HG02678 (cell line): ENCODE measurements around the gene LCK.
"Not testable (repeated sequence)": the region's sequence is repeated elsewhere in the genome, so short reads cannot be mapped to it uniquely, and the experiment has no call there.

ENCODE experiments used
- ATAC-seq: cut with Tn5 transposase; IDR thresholded peaks from one replicate; pipeline ENCODE4 v1.9.1; 2021; ENCODE audit warnings: mild to moderate bottlenecking, moderate library complexity; ENCODE audit not compliant: unreplicated experiment

The LCK gene

GRCh38 chr1:32239337-32239736, 11.7 kb upstream of the LCK start:
- no peak for ATAC-seq

DNA sequence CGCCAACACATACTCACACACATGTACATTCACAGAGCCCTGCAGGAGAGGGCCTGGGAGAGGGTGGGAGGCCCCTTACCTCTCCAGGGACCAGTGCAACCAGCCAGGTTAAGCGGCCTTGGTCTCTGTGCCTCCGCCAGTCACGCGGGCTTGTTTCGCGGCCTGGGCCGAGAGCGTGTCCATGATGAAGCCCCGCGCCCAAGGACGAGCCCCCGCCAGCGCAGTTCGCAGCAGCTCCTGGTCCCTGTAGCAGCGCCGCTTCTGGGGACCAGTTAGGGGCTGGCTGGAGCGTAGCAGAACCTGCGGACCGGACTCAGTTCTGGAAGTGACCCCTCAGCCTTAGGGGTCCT, 11.3 kb upstream of the LCK start:
- no peak for ATAC-seq

- ATAC-seq, result peak; percentile 34
Measured at GRCh38 chr1:32240140-32240951, 10.7 kb upstream of the LCK start.

- peak; percentile 49 for ATAC-seq
Measured at GRCh38 chr1:32241001-32241763, 9.9 kb upstream of the LCK start.

DNA sequence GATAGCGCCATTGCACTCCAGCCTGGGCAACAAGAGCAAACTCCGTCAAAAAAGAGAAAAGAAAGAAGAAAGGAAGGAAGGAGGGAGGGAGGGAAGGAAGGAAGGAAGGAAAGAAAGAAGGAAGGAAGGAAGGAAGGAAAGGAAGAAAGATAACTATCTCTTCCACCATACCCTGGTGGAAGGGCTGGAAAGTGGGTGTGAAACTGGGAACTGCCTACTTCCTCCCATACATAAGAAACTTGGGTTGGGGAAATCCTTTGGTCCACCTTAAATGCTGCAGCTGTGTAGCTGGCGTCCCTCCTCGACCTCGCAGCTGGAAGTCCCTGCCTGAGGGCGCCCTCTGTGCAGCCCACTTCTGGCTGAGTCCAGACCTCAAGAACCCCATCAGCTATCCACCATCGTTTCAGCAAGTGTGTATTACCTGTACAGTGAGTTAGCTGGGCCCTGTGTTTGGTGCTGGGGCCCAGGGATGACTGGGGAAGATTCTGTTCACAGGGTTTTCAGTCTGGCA, 8.7 kb upstream of the LCK start:
- no peak for ATAC-seq

- ATAC-seq, result no peak
Measured at GRCh38 chr1:32246888-32247273, 4.2 kb upstream of the LCK start, which contains the start of gene FAM167B. Gene FAM167B, plus strand, starts transcription at chr1:32247222. Its CDS starts 200 bp downstream, at chr1:32247422.

- ATAC-seq, result no peak
Measured at GRCh38 chr1:32247452-32247851, 3.6 kb upstream of the LCK start.

DNA sequence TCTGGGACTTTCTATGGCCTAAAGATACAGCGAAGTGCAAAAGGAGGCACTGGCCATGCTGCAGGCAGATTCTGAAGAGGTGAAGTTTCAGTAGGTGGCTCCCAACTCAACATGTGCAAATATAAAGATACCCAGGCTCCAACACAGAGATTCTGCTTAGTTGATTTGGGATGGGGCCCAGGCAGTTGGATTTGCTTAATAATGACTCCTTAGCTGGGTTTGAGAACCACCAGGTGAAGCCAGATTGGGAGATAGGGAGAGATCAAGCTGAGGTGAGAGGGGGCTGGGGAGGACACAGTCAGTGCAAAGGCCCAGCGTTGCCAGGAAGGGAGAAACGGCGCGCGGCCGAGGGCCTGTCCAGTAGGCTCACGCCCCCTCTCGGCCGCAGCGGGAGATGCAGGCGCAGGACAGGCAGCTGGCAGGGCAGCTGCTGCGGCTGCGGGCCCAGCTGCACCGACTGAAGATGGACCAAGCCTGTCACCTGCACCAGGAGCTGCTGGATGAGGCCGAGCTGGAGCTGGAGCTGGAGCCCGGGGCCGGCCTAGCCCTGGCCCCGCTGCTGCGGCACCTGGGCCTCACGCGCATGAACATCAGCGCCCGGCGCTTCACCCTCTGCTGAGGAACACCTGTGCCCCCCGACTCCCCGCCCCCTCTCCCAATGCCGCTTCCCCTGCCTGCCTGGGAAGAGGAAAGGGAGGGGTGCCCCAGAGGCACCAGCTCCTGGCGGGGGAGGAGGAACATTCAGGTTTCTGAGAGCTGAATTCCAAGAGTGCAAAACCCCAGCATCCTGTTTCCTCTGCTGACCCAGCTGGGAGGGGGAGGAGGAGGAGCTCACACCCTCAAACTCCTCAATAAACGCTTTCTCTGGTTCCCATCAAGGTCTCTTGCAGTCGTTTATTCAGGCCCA, 2.8 kb upstream of the LCK start:
- no peak for ATAC-seq

GRCh38 chr1:32249831-32250525, 1.1 kb upstream of the LCK start:
- peak; percentile 62 for ATAC-seq

DNA sequence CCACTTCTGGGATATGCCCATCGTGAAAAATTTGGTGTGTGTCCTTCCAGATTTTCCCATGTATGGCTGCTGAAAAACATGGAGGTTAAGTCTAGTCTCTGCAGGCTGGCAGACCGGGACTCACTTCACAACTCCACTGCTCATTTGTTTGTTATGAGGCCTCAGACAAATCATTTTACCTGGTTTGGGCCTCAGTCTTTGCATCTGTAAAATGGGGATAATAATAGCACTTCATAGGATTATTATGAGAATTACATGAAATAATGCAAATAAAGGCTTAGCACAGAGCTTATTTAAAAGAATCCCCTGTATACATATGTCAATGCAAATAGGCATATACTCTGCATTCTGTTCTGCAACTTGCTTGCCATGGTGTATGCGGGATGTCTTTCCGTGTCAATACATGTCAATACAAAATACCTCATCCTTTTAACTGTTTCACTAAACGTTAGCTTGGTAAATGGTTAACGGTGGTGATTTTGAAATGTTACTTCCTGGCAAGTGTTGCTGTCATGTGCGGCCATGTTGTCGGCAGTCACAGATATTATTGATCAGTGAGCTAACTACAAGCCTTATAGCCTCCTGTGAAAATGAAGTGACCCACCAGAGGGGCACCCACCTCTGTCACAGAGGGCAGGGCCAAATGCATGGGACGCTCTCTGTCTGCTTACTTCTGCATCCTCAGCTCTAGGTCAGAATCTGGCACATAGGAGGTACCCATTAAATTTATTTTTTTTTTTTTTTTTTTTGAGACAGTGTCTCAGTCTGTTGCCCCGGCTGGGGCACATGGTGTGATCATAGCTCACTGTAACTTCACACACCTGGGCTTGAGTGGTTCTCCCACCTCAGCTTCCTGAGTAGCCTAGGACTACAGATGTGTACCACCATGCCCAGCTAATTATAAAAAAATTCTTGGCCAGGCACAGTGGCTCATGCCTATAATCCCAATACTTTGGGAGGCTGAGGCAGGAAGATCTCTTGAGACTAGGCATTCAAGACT, 4.3 kb downstream of the LCK start:
- no peak for ATAC-seq

DNA sequence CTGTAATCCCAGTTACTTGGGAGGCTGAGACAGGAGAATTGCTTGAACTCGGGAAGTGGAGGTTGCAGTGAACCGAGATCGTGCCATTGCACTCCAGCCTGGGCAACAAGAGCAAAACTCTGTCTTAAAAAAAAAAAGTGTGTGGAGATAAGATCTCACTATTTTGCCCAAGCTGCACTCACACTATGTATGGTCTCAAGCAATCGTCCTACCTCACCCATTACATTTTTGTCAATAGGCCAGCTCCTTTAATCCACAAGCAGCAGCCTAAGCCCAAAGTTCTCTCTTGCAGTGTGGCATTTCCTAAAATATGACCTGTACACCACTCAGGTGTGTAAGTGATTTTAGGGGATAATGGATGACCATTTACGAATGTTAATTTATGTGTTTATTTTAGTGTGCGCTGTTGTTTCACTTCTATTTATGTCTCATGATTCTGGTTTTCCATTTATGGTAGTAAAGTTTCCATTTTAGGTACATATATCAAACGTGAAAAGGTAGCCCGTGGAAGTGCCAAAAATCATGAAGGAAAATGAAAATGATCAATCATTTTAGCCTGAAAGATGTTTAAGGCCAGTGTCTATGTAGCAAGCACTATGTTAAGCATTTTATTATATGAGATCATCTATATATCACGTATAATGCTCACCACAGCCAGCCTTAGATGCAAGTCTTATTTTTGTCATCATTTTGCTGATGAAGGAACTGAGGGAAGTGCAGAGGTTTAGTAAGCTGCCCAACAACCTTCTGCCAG, 5.6 kb downstream of the LCK start:
- no peak for ATAC-seq

GRCh38 chr1:32257227-32257508, 6.1 kb downstream of the LCK start:
- no peak for ATAC-seq

DNA sequence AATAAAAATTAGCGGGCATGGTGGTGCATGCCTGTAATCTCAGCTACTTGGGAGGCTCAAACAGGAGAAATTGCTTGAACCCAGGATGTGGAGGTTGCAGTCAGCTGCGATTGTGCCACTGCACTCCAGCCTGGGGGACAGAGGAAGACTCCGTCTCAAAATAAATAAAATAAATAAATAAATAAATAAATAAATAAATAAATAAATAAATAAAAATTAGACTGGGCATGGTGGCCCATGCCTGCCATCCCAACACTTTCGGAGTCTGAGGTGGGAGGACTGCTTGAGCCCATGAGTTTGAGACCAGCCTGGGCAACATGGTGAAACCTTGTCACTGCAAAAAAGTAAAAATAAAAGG, 12.2 kb downstream of the LCK start:
- not testable (repeated sequence) for ATAC-seq

GRCh38 chr1:32263744-32264143, 12.7 kb downstream of the LCK start:
- no peak for ATAC-seq

DNA sequence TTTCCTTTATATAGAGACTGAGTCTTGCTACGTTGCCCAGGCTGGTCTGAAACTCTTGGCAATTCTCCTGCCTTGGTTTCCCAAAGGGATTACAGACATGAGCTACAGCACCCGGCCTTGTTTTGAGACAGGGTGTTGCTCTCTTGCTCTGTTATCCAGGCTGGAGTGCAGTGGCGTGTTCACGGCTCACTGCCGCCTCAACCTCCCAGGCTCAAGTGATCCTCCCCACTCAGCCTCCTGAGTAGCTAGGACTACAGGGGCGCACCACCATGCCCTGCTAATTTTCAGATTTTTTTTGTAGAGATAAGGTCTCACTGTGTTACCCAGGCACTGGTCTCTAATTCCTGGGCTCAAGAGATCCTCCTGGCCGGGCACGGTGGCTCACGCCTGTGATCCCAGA, 14.8 kb downstream of the LCK start:
- ATAC-seq, result no peak

DNA sequence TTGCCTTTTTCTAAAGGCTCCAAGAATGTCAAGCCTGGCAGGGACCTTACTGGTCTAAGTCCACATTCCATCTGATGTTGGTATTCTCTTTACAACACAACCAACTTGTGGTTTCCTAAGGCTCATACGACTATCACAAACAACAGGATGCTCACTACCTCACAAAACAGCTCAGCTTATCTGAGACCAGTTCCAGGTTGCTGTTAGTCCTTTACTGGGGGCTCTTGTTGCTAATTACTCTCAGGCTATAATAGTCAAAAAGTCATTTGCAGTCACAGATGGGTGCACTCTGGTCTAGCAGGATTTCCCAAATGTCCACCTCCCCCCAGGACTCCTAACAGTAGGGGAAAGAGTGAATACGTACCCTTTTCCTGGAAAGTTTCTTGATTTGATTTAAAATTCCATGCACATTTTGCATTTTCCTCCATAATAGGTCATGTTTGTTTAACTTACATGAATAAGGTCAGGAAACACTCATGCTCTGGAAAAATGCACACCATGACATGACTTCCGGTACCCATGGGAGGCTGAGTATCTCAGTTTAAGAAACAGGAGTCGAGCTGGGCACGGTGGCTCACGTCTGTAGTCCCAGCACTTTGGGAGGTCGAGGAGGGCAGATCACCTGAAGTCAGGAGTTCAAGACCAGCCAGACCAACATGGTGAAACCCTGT, 16.0 kb downstream of the LCK start:
- ATAC-seq, result no peak

GRCh38 chr1:32269744-32270143, 18.7 kb downstream of the LCK start:
- ATAC-seq, result no peak
